NCI-H128 (cell line): ENCODE measurements around the gene ANXA8.
"Not testable (repeated sequence)": the region's sequence is repeated elsewhere in the genome, so short reads cannot be mapped to it uniquely, and the experiment has no call there.

Source experiments
- DNase-seq: peaks from one replicate; lab custom pipeline; 2025; ENCODE audit not compliant: unreplicated experiment; lab: John Stamatoyannopoulos, UW

Gene ANXA8, protein sequence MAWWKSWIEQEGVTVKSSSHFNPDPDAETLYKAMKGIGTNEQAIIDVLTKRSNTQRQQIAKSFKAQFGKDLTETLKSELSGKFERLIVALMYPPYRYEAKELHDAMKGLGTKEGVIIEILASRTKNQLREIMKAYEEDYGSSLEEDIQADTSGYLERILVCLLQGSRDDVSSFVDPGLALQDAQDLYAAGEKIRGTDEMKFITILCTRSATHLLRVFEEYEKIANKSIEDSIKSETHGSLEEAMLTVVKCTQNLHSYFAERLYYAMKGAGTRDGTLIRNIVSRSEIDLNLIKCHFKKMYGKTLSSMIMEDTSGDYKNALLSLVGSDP

DNA sequence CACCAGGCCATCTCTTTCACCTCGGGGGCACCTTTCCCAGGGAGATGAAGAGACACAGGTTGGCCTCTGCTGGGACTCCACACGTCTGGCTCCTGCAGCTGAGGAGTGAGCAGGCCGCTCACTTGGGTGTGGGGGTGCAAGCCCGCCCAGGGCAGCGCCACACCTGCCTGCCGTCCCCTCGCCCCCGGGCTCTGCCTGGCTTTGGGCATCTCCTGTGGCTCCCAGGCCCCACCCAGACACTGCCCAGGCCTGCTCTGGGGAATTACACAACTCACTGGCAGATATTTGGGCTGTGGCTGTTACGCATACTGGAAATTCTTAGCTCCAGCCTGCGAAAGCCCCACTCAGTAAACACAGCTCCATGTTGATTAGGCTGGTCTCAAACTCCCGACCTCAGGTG lies at the start of gene ANXA8:
TSS of gene ANXA8 (minus strand) at position 193 of the 400 bp plus-strand sequence. CDS start at position 11, 182 bp downstream.
- DNase-seq = not testable (repeated sequence)

DNA sequence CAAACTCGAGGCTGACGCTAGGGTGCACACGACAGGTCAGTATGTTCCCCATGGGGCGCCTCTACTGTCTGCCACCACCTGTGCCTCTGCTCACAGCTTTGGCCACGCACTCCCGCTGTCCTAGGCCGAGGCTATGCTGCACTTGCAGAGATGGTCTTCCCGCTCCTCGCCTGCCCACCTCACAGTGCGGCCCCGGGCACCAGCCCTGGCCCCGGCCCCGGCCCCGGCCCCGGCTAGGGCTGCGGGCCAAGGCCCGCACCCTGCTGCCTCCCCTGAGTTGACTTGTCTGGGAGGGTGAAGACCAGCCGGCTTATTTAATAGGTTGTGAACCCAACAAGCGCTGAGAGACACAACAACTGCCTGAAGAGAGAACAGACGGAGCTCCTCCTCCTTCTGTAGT lies 39.6 kb upstream of the ANXA8 start, which contains the start of gene AGAP9:
TSS of gene AGAP9 (minus strand) at position 164 of the 400 bp plus-strand sequence. CDS start at position 52, 112 bp downstream.
- not testable (repeated sequence) for DNase-seq

DNA sequence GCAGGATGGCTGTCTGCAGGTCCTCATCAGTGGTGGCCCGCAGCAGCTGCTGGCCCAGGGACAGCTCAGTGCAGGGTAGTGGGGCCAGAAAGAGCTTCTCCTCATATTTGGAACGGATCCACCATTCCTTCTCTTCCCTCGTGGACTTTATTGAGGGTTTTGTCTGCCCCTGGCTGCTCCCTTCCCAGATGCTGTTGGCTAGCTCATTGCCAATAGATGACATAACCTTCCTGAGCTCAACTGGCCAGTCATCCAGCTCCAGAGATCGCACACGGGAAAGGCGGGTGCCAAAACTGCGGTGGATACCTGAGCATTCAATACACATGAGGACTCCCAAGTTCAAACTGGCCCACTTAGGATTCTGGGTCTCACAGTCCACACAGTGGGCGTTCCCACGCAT lies 18.4 kb upstream of the ANXA8 start:
- DNase-seq = not testable (repeated sequence)

DNA sequence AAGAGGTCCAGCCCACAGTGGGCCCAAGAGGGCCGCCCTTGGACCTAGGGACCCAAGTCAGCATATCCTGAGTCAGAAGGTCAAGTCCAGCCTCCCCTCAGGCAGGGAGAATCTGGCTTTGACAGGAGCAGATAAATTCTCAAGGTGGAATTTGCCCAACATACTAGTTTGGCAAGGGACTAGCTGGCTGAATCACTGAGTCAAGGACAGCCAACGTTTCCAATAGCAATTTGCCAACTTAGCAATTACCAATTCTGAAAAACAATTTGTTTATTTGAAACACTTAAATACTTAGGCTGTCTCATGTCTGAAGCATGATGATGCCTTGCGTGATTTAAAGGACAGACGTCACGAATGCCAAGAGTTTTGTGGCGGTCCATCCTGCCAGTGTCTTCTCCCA lies 10.3 kb upstream of the ANXA8 start:
- not testable (repeated sequence) for DNase-seq

DNA sequence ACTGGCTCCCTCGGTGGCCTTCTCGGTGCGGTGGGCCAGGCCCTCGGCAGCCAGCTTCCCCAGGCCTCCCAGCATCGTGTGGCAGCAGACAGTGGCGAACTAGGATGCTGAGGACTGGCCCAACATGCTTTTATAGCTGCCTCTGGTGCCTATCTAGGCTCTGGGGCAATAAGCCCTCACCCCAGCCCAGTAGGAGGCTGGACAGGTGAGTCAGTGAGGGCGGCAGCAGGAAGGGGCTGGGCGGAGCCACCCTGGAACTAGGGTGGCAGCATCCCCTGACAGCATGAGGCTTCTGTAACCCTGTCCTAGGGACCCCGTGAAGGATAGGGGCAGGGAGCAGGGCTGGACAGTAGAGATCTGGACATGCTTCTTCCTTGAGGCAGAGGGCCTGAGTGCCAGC lies 7.7 kb upstream of the ANXA8 start, which contains the start of gene FAM25G:
TSS of gene FAM25G (minus strand) at position 101 of the 400 bp plus-strand sequence. CDS start at position 75, 26 bp downstream.
- DNase-seq = not testable (repeated sequence)

DNA sequence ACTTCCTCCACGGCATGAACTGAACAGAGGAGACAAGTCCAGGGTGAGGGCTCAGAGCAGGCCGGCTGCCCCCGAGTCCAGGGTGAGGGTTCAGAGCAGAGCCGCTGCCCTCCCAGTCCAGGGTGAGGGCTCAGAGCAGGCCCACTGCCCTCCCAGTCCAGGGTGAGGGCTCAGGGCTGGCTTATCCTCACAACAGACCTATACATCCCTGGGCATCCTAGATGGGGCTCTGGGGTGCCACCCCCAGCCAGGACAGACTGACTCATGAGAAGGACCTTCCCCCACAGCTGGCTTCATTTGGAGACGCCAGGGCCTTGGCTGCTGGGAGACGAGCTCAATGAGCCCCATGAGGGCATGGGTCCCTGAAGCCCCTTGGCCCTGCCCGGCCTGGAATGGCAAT lies 5.7 kb upstream of the ANXA8 start:
- DNase-seq = not testable (repeated sequence)

DNA sequence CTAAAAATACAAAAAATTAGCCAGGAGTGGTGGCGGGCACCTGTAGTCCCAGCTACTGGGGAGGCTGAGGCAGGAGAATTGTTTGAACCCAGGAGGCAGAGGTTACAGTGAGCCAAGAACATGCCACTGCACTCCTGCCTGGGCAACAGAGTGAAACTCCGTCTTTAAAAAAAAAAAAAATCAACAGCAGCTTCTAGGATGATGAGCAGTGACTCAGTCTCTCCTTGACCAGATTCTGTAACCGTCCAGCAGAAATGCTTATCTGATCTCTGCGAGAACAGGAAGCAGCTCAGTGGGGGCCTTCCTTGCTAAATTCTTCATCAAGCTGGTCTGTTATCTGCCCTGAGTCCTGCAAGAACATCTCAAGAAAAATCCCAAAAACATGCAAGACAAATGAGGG lies 2.0 kb upstream of the ANXA8 start:
- DNase-seq = not testable (repeated sequence)

DNA sequence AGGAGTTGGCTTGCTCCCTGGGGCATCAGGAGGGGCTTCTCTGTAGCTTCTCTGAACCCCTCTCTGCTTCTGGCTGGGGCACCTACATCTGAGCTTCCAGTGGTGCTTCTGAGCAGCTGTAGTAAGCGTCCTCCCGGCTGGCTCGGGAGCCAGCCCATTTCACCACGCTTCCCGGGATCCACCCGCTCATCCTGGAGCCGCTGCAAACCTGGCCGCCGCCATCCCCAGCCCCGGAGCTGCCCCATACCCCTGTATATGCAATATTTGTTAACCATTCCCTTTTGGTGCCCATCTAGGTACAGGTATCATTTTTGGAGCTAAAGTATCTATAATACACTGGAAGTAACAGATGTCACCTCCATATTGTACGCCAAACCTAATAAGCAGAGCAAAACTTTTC lies 871 bp upstream of the ANXA8 start:
- not testable (repeated sequence) for DNase-seq

DNA sequence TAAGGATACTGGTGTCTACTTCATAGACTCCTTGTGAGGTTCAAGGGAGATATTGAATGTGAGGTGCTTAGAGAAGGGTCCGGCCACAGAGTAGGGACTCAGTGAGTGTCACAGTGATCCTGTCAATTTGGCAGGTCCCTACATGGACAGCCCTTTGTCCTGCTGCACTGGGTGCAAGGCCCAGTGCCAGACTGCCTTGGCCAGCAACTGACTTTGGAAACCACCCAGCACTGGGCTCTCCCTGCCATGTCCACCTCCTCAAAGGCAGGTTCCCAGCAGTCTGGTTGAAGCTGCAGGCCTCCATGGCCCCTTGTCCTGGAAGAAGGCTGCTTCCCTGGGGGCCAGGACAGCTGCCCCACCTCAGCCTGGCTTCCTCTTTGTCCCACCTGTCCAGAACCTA lies 1.5 kb downstream of the ANXA8 start:
- DNase-seq = not testable (repeated sequence)

DNA sequence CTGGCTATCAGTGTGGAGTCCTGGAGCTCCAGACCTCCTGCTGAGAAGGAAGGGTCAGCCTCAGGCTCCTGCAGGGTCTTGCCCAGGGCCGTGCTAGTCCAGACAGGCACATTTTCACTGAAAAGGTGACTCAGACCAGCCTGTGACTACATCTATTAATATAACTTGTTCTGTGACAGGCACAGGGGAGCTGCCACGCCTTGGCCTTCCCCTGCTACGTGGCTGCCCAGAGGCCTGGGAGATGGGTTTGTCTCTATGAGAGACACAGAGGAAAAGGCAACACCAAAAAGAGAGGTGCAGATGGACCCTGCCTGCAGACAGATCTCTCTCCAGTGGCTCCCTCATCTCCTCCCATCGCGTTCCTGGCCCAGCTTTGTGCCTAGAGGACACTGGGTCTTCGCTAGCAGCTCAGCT lies 2.1 kb downstream of the ANXA8 start:
- not testable (repeated sequence) for DNase-seq

DNA sequence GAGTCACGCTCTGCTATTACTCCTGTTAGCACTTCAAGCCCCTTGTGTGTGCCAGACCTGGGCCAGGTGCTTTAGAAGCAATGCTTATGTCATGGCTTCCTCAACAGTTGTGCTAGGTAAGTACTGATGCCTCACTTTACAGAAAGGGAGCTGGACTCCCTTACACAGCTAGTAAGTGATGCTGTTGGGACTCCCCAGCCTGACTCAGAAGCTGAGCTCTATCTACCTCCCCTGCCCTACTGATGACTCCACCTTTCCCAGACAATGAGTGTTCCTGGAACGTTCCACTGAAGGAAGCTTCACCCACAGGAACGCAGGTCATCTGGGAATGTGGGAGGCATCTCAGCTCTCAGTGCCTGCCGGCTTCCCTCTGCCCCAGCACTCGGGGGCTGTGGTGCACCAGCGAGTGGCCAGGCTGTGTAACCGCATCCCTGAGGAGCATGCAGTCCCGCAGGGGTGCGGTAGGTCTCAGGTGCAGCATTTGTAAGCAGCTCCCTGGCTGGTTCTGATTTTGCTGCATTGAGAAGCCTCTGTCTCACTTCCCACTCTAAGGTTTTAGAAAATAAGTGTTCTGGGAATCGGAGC lies 2.6 kb downstream of the ANXA8 start:
- not testable (repeated sequence) for DNase-seq

DNA sequence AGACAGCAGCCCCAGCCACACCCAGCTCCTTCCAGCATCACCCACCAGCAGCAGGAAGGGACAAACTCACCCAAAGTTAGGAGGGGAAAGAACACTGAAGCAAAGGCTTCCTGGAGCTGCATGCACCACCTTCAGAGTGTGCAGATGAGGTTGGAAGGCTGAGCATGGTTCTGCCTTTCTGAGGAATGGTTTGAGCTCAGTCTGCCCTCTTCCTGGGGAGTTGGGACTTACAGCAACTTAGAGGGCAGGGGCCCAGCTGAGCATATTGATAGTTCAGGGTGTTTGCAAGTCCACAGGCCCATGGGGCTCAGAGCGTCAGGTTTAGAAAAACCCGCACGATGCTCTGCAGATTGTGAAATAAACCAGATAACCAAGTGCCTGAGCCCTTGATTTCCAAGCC lies 3.8 kb downstream of the ANXA8 start:
- not testable (repeated sequence) for DNase-seq

DNA sequence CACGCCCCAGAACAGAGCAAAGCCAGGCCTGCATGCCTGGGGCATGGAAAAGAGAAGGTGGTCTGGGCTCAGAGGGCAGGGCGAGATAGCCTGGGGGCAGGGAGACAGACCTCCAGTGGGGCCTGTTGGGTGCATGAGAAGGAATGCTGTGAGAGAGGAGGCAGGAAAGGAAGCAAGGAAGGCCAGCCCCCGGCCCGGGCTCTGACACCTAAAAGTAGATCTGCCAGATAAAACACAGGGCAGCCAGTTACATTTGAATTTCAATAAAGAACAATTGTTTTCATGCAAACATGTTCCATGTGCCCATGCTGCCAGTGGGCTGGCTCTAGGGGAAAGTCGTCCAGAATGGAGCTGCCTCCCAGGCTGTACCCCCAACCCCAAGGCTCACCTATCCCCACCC lies 5.8 kb downstream of the ANXA8 start:
- not testable (repeated sequence) for DNase-seq

DNA sequence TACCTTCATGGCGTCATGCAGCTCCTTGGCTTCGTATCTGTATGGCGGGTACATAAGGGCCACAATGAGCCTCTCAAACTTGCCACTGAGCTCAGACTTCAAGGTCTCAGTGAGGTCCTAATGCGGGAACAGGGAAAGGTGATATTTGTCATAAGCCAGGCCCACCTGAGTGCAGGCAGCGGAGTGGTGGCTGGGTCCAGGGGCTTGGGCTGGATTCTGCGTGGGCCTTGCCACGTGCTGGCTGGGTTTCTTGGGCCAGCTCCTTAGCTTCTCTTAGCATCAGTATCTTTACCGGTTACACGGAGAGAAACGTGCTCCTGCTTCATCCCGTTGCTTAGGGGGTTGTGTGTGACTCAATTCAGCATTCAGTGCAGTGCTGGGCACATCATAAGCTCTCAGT lies 6.8 kb downstream of the ANXA8 start:
- DNase-seq = not testable (repeated sequence)

DNA sequence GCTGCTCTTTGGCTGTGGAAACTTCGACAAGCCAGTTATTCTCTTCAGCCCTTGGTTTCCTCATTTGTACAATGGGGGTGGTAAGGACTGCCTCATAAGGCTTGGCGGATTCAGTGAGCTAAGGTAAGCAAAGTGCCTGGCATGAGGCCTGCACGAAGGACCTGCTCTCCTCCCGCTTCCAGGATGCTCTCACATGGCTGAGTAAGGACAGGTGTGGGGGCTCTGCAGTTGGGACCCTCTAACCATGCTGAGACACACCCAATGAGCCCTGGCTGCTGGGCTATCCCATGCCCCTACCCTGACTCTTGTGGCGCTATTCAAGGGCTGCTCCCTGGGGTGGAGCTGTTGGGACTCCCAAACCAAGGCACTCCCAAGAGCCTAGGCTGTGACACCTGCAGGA lies 8.8 kb downstream of the ANXA8 start:
- DNase-seq = not testable (repeated sequence)

DNA sequence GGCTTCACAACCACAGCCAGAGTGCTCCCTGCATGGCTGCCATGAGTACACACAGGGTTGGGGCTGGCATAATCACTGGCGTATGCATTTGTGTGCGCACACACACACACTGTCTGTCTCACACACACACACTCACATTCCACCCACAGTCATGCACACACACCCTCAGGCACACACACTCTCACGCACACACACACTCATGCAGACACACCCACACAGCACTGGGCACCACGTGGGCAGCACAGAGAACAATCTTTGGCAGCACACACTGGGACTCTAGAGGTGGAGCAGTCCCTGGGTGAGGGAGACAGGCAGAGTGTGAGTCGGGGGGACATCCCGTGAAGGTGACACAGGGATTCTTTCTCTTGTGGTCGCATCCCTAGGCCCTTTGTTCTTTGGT lies 10.4 kb downstream of the ANXA8 start:
- not testable (repeated sequence) for DNase-seq

DNA sequence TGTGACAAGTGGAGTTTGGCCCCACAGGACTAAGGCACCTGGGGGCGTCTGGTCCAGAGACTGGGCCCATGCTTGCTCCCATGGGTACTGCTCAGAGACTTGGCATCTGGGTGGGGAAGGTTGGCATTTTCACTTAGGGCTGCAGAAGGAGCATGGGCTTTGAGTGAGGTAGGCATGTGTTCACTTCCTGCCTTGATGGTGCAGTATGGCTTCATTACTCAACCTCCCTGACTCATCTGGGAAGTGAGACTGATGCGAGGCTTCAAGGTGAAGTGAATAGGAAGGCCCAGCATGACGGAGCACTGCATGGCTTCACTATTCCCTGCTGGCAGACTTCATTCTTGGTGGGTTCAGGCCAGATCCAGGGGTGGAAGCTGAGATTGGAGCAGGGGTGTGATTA lies 11.3 kb downstream of the ANXA8 start:
- not testable (repeated sequence) for DNase-seq

DNA sequence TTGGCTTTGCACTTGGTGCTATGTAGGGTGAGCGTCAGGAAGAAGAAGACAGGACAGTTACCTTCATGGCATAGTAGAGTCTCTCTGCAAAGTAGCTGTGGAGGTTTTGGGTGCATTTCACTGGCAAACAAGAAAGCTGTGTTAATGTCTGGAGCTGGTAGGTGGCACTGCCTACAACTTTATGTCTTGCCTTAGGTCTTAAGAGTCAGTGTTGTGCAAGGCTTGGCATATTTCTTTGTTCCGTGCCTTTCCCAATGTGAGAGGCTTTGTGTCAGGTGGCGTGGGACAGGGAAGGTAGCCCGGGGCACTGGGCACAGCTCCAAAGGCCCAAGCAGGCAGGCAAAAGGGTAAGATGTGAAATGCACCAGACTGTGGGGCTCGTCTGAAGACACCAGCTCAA lies 11.8 kb downstream of the ANXA8 start:
- DNase-seq = not testable (repeated sequence)

DNA sequence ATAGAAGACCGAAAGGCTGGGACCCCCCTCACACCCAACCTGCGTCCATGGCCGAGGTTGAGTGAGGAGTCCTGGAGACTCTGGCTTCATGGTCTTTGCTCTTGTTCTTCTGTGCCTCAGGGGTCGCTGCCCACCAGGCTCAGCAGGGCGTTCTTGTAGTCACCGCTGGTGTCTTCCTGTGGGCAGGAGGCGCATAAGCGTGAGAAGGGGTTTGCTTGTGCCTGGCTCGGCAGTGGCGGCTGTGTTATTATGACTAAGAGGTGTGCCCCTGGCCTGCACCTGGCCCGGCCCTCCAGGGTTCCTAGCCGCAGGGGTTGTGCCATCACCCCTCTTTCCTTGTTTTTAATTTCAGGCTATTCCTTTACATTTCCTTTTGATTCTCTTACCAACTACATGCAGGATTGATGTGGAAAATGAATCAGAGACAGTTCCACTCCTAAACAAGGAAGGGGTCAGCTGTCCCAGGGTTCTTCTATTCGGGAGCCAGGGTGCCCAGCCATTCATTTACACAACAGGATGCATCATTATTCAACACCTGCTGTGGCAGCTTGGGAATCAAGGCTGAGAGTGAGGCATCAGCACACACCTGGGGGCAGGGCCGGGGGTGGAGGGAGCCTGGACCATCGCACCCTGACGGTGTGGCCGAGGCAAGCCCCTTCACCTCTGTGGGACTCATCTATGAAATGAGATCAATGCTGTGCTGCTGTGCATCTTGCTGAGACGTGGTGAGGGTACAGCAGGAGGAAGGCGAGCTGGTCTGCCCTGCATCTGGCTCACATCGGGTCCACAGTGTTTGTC lies 15.0 kb downstream of the ANXA8 start:
- DNase-seq = not testable (repeated sequence)

DNA sequence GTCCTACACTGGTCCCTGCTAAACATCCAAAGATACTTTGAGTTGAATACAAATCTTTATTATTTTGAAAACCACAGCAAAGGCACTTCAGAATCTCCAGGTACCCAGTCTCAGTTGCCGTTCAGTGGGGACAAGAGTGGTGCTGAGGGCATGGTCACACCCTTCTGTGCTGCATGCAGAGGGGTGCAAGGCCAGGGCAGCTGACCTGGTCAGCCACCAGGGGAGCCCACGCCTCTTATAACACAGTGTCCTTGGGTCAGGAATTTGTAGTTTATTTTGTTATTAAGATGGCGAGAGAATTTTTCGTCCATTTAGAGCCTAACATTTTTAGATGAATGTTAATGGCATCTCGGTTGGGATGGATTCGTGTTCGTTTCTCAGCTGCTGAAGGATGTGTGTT lies 16.0 kb downstream of the ANXA8 start:
- DNase-seq = not testable (repeated sequence)

DNA sequence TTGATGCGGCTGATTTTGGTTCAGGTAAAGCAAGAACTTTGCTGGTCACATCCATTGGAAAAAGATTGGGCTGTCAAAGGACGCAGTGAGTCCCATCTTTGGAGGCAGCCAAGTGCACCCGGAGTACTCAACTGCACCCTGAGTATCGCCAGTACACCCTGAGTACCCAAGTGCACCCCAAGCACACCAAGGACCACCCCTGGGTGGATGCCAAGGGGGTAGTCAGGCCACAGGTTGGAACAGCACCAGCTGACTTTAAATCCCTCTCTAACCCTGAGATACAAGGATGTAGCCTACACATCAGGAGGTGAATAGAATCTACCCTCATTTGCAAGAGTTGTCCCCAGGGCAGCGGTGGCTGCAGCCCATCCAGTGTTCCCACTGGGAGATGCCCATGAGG lies 16.5 kb downstream of the ANXA8 start:
- not testable (repeated sequence) for DNase-seq
